PC-3 (cell line): ENCODE data around the gene SLC51B. TPM values are rescaled to one million over a fixed set of nuclear protein-coding genes. Genes with fewer than 3 reads are reported as not detected.

Source experiments
- ATAC-seq: fragments of 200-7000 bp; cut with Tn5 transposase; 2 replicates; pipeline ENCODE4 v1.9.1; 2020; ENCODE audit warnings: mild to moderate bottlenecking, moderate library complexity
- BruUV-seq: library from RNA; stranded (reverse); fragments of 400-500 nt; replicated peaks from 2 replicates; lab custom pipeline; 2021; lab: Mats Ljungman, UMichigan
- CTCF ChIA-PET: fragments of 300-600 bp; sonication (Branson Sonifier 250); formaldehyde crosslinking; loops from one replicate; lab custom pipeline; 2022; ENCODE audit warnings: antibody characterized with exemption; lab: Charles Lee
- POLR2A ChIA-PET: fragments of 300-600 bp; sonication (Branson Sonifier 250); formaldehyde crosslinking; loops from one replicate; lab custom pipeline; 2022; ENCODE audit warnings: antibody characterized with exemption; ENCODE audit not compliant: unreplicated experiment; lab: Charles Lee
- DNase-seq: peaks from one replicate; pipeline ENCODE4 v3.0.0-alpha.2; 2015
- H2AFZ ChIP-seq: fragments of 300-600 bp; sonication (generic); 2 replicates; pipeline ENCODE4 v1.6.0; 2016; ENCODE audit warnings: antibody characterized with exemption, low read length
- H3F3A ChIP-seq: fragments of 300-600 bp; sonication (generic); one replicate; pipeline ENCODE4 v1.6.0; 2017; ENCODE audit warnings: antibody characterized with exemption, low read length, control low read depth, mild to moderate bottlenecking; ENCODE audit not compliant: unreplicated experiment
- H3K27ac ChIP-seq: fragments of 300-600 bp; sonication (generic); 2 replicates; pipeline ENCODE4 v1.5.1; 2016; ENCODE audit warnings: mild to moderate bottlenecking, low read length
- H3K27me3 ChIP-seq: fragments of 300-600 bp; sonication (generic); 2 replicates; pipeline ENCODE4 v1.6.1; 2016; ENCODE audit warnings: low read length, mixed read lengths
- H3K36me3 ChIP-seq: fragments of 300-600 bp; sonication (generic); 2 replicates; pipeline ENCODE4 v1.6.1; 2016; ENCODE audit warnings: low read depth, mixed run types, low read length, mixed read lengths
- H3K4me1 ChIP-seq: fragments of 300-600 bp; sonication (generic); 2 replicates; pipeline ENCODE4 v1.5.1; 2016; ENCODE audit warnings: low read length; ENCODE audit not compliant: insufficient read depth
- H3K4me2 ChIP-seq: fragments of 300-600 bp; sonication (generic); 2 replicates; pipeline ENCODE4 v1.6.0; 2016; ENCODE audit warnings: low read length
- H3K4me3 ChIP-seq: fragments of 300-600 bp; sonication (generic); 2 replicates; pipeline ENCODE4 v1.5.1; 2016; ENCODE audit warnings: mild to moderate bottlenecking, low read length, mixed read lengths
- H3K79me2 ChIP-seq: fragments of 300-600 bp; sonication (generic); 2 replicates; pipeline ENCODE4 v1.6.1; 2017; ENCODE audit warnings: low read length, mixed read lengths
- H3K9ac ChIP-seq: fragments of 300-600 bp; sonication (generic); 2 replicates; pipeline ENCODE4 v1.6.0; 2016; ENCODE audit warnings: mild to moderate bottlenecking, low read length
- H3K9me2 ChIP-seq: fragments of 300-600 bp; sonication (generic); replicated peaks from 2 replicates; pipeline ENCODE4 v1.6.1; 2016; ENCODE audit warnings: mixed run types, low read length, mixed read lengths
- H3K9me3 ChIP-seq: fragments of 300-600 bp; sonication (generic); 2 replicates; pipeline ENCODE4 v1.6.1; 2016; ENCODE audit warnings: low read length, mixed read lengths
- H4K20me1 ChIP-seq: fragments of 300-600 bp; sonication (generic); 2 replicates; pipeline ENCODE4 v1.6.1; 2016; ENCODE audit warnings: low read length, mixed read lengths
- CTCF ChIP-seq: fragments of 300-600 bp; sonication (generic); conservative IDR thresholded peaks from 2 replicates; pipeline ENCODE4 v1.5.1; 2017; ENCODE audit warnings: antibody characterized with exemption, low read depth, mild to moderate bottlenecking, low read length
- EZH2 ChIP-seq: fragments of 300-600 bp; sonication (generic); IDR thresholded peaks from one replicate; pipeline ENCODE4 v1.6.1; 2017; ENCODE audit warnings: antibody characterized with exemption, mild to moderate bottlenecking, low read length; ENCODE audit not compliant: unreplicated experiment
- EZH2phosphoT487 ChIP-seq: fragments of 300-600 bp; sonication (generic); IDR thresholded peaks from 2 replicates; pipeline ENCODE4 v1.6.1; 2018; ENCODE audit warnings: mild to moderate bottlenecking, antibody characterized with exemption, low read length, borderline replicate concordance
- intact Hi-C: fragments of 100-400 bp; cut with micrococcal nuclease; formaldehyde crosslinking; loops from 2 replicates; pipeline ENCODE4 v1.9.0; 2023
- total RNA-seq: library from RNA; depleted of rRNA; stranded (reverse); fragments of >200 nt; gene quantifications from 2 replicates; pipeline ENCODE4 v1.2.3, GENCODE V29; 2014

SLC51B gene
- total RNA-seq, 1 experiment from 2014 or later = not detected

DNA sequence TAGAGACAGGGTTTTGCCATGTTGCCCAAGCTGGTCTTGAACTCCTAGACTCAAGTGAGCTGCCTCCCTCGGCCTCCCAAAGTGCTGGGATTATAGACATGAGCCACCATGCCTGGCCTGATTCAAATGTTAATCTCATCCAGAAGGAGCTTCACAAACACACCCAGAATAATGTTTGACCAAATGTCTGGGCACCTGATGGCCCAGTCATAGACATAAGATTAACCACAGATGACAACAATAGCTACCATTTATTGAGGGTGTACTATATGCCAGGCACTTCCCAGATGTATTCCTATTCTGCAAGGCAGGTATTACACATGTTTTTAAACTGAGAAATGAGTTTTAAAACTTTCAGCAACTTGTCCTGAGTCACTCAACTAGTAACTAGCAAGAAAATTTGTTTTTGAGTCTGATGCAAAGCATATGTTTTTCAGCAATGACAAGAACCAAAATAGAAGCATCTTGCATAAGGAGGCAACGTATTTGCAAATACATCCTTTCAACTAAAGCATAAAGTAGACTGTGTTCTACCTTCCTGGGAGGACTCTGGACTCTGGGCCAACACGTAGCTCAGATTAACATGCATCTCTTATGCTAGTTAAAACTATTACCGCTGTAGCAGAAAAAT lies 47.3 kb upstream of the SLC51B start:
- no TSS peak for BruUV-seq
- Histone ChIP-seq H4K20me1 (no peaks in the 10 kb centered on the region), H3F3A (no peaks in the 10 kb centered on the region), H3K27me3 (no peaks in the 10 kb centered on the region), H3K36me3 (no peaks in the 10 kb centered on the region), H3K9me3 (no peaks in the 10 kb centered on the region), H3K4me1 (no peaks in the 10 kb centered on the region), H3K4me2 (no peak overlapping the region), H3K27ac (no peak overlapping the region), H2AFZ (no peak overlapping the region), H3K4me3 (no peak overlapping the region), H3K79me2 (no peaks in the 10 kb centered on the region), H3K9me2 (no peaks in the 10 kb centered on the region), H3K9ac (no peak overlapping the region)
- ATAC-seq = no peak
- no peak for TF ChIP-seq EZH2
- TF ChIP-seq EZH2phosphoT487 = no peak
- no peak for TF ChIP-seq CTCF
- ChIA-PET CTCF (no interaction called here), POLR2A (no interaction called here)
- intact Hi-C loops = no loop called here
- DNase-seq = no peak

GRCh38 chr15:65004993-65005392 lies 40.2 kb upstream of the SLC51B start:
- CTCF ChIA-PET = no interaction called here
- TF ChIP-seq EZH2 (no peak), EZH2phosphoT487 (no peak), CTCF (no peak)

GRCh38 chr15:65006876-65007275 lies 38.3 kb upstream of the SLC51B start:
- H3K4me1 ChIP-seq = no peaks in the 10 kb centered on the region
- ATAC-seq (no peak), DNase-seq (no peak)
- intact Hi-C loops = no loop called here
- CTCF ChIA-PET = no interaction called here
- H3F3A ChIP-seq = no peaks in the 10 kb centered on the region
- no peaks in the 10 kb centered on the region for H3K79me2 ChIP-seq
- no peaks in the 10 kb centered on the region for H3K9me2 ChIP-seq
- no peaks in the 10 kb centered on the region for H4K20me1 ChIP-seq
- H3K27ac ChIP-seq = no peak overlapping the region
- no peak overlapping the region for H2AFZ ChIP-seq
- POLR2A ChIA-PET = no interaction called here
- no peak overlapping the region for H3K4me3 ChIP-seq
- no TSS peak for BruUV-seq
- H3K9ac ChIP-seq = no peak overlapping the region
- no peaks in the 10 kb centered on the region for H3K27me3 ChIP-seq
- no peak for TF ChIP-seq EZH2phosphoT487
- no peak for TF ChIP-seq CTCF
- TF ChIP-seq EZH2 = no peak
- H3K36me3 ChIP-seq = peaks cover 5% of the 10 kb centered on the region; the same call in 1 of the 2 replicates
- no peaks in the 10 kb centered on the region for H3K9me3 ChIP-seq
- no peak overlapping the region for H3K4me2 ChIP-seq

More at GRCh38 chr15:65004993-65005392, 40.2 kb upstream of the SLC51B start:
- Histone ChIP-seq H3K9me2 (no peaks in the 10 kb centered on the region), H3K4me2 (no peak overlapping the region), H3K27me3 (no peaks in the 10 kb centered on the region), H2AFZ (no peak overlapping the region), H3F3A (no peaks in the 10 kb centered on the region), H3K4me3 (no peak overlapping the region), H4K20me1 (no peaks in the 10 kb centered on the region), H3K9me3 (no peaks in the 10 kb centered on the region), H3K79me2 (no peaks in the 10 kb centered on the region), H3K27ac (no peak overlapping the region), H3K36me3 (peaks cover 5% of the 10 kb centered on the region; the same call in 1 of the 2 replicates), H3K4me1 (no peaks in the 10 kb centered on the region), H3K9ac (no peak overlapping the region)
- no TSS peak for BruUV-seq
- ATAC-seq (no peak), DNase-seq (no peak)
- POLR2A ChIA-PET = no interaction called here
- intact Hi-C loops = no loop called here
